OCI-LY3 (cell line): ENCODE results near the gene SFI1.
"Not testable (repeated sequence)": the region's sequence is repeated elsewhere in the genome, so short reads cannot be mapped to it uniquely, and the experiment has no call there.

Experiments
- H2AFZ ChIP-seq: fragments of 200-600, 300-600 bp; shearing (Covaris generic); 2 replicates; pipeline ENCODE4 v1.6.0; 2014; ENCODE audit warnings: antibody characterized with exemption, low read depth, low read length
- H3K27ac ChIP-seq: fragments of 200-600, 300-600 bp; sonication (generic); 2 replicates; pipeline ENCODE4 v1.5.1; 2014; ENCODE audit warnings: mild to moderate bottlenecking, low read length, moderate library complexity, mixed read lengths
- H3K27me3 ChIP-seq: fragments of 200-600, 300-600 bp; sonication (generic); 2 replicates; pipeline ENCODE4 v1.6.1; 2014; ENCODE audit warnings: low read depth, low read length, mixed read lengths
- H3K36me3 ChIP-seq: fragments of 200-600, 300-600 bp; sonication (generic); replicated peaks from 2 replicates; pipeline ENCODE3; 2014; ENCODE audit warnings: low read depth, low read length, mixed read lengths
- H3K4me1 ChIP-seq: fragments of 300-600, 200-600 bp; sonication (generic); 2 replicates; pipeline ENCODE4 v1.6.1; 2014; ENCODE audit warnings: low read length, mixed read lengths
- H3K4me2 ChIP-seq: fragments of 200-600, 300-600 bp; sonication (generic); 2 replicates; pipeline ENCODE4 v1.6.1; 2014; ENCODE audit warnings: low read length, mixed read lengths
- H3K4me3 ChIP-seq: fragments of 300-600, 200-600 bp; sonication (generic); 2 replicates; pipeline ENCODE4 v1.5.1; 2014; ENCODE audit warnings: antibody characterized with exemption, mild to moderate bottlenecking, low read length, moderate library complexity
- H3K79me2 ChIP-seq: fragments of 300-600, 200-600 bp; shearing (Covaris generic); 2 replicates; pipeline ENCODE4 v1.6.1; 2014; ENCODE audit warnings: mild to moderate bottlenecking, low read length, mixed read lengths
- H3K9ac ChIP-seq: fragments of 300-600, 200-600 bp; shearing (Covaris generic); 2 replicates; pipeline ENCODE4 v1.6.0; 2014; ENCODE audit warnings: mild to moderate bottlenecking, low read length, moderate library complexity
- H3K9me3 ChIP-seq: fragments of 200-600, 300-600 bp; shearing (Covaris generic); 2 replicates; pipeline ENCODE4 v1.6.1; 2014; ENCODE audit warnings: low read length, mixed read lengths; ENCODE audit not compliant: insufficient read depth
- H4K20me1 ChIP-seq: fragments of 200-600, 300-600 bp; sonication (generic); 2 replicates; pipeline ENCODE4 v1.6.1; 2016; ENCODE audit warnings: low read length, mixed read lengths; ENCODE audit not compliant: insufficient read depth
- CTCF ChIP-seq: fragments of 200-600, 300-600 bp; sonication (generic); IDR thresholded peaks from 2 replicates; pipeline ENCODE4 v1.5.1; 2014; ENCODE audit warnings: antibody characterized with exemption, low read length, low read depth
- EZH2phosphoT487 ChIP-seq: fragments of 200-600 bp; shearing (Covaris generic); IDR thresholded peaks from 2 replicates; pipeline ENCODE4 v1.6.1; 2018; ENCODE audit warnings: antibody characterized with exemption, mixed run types, low read depth

SFI1 gene

GRCh38 chr22:31538815-31539214 is 42.5 kb downstream of the SFI1 start:
- peaks cover 11% of the 10 kb centered on the region for H3K4me1 ChIP-seq
- H4K20me1 ChIP-seq = no peaks in the 10 kb centered on the region
- peaks cover 10% of the 10 kb centered on the region for H3K36me3 ChIP-seq
- no peaks in the 10 kb centered on the region for H3K79me2 ChIP-seq
- H2AFZ ChIP-seq = no peak overlapping the region
- H3K9me3 ChIP-seq = no peaks in the 10 kb centered on the region
- H3K4me2 ChIP-seq = no peak overlapping the region
- H3K27ac ChIP-seq = no peak overlapping the region
- no peak overlapping the region for H3K4me3 ChIP-seq
- no peaks in the 10 kb centered on the region for H3K27me3 ChIP-seq
- TF ChIP-seq EZH2phosphoT487 = no peak
- no peak overlapping the region for H3K9ac ChIP-seq

- H3K27ac ChIP-seq = not testable (repeated sequence)
Measured at GRCh38 chr22:31540166-31540565, 43.8 kb downstream of the SFI1 start.

DNA sequence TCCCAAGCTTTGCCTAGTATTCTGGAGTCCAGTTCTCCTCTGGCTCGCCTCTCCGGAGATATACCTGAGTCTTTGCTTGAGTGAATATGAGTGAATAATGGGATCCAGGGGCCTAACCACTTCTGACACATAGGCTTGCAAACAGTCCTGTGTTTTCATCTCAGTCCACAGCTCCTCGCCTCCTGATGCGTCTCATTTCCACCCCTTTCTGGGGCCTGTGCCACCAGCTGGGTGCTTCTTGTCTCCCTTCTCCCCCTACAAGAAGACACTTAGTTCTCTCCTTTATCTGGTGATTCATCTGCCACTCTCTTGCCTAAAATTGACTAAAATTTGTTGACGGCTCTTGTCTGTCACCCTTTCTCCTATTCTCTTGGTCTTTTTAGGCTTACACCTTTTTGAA is 44.6 kb downstream of the SFI1 start:
- Histone ChIP-seq H3K4me2 (no peak overlapping the region), H3K36me3 (peaks cover 12% of the 10 kb centered on the region), H3K27me3 (no peaks in the 10 kb centered on the region), H3K79me2 (0 out of 2 replicates have a peak, but pooled peaks cover under 1% of the 10 kb centered on the region), H3K27ac (no peak overlapping the region), H2AFZ (no peak overlapping the region), H4K20me1 (no peaks in the 10 kb centered on the region), H3K4me3 (no peak overlapping the region), H3K9me3 (no peaks in the 10 kb centered on the region), H3K4me1 (peaks cover 10% of the 10 kb centered on the region), H3K9ac (no peak overlapping the region)
- TF ChIP-seq EZH2phosphoT487 = no peak
- no peak for TF ChIP-seq CTCF

More at GRCh38 chr22:31540166-31540565, 43.8 kb downstream of the SFI1 start:
- H3K9ac ChIP-seq, H3K4me3 ChIP-seq, H3K79me2 ChIP-seq, H3K9me3 ChIP-seq, H2AFZ ChIP-seq, H3K4me2 ChIP-seq, H3K36me3 ChIP-seq, H3K27me3 ChIP-seq, H4K20me1 ChIP-seq: not testable (repeated sequence)
- peaks cover 11% of the 10 kb centered on the region for H3K4me1 ChIP-seq

DNA sequence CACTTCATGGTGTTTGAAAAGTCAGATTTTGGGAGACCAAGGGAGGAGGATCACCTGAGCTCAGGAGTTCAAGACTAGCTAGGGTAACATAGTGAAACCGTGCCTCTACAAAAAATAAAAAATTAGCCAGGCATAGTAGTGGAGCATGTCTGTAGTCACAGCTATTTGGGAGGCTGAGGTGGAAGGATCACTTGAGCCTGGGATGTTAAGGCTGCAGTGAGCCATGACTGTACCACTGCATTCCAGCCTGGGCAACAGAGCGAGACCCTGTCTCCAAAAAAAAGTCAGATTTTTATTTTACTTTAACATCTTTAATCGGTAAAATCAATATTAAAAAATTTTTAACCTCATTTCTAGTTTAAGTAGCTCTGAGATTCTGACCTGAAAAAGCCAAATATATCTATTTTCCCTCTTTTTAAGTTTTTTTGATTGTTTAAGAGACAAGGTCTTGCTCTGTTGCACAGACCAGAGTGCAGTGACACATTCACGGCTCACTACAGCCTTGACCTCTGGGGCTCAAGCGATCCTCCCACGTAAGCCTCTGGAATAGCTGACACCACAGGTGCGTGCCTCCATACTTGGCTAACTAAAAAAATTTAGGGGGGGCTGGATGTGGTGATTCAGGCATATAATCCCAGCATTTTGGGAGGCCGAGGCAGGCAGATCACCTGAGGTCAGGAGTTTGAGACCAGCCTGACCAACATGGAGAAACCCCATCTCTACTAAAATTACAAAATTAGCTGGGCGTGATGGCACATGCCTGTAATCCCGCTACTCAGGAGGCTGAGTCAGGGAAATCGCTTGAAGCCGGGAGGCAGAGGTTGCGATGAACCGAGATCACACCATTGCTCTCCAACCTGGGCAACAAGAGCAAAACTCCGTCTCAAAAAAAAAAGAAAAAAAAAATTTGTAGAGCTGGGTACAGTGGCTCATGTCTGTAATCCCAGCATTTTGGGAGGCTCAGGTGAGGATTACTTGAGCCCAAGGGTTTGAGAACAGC is 48.4 kb downstream of the SFI1 start:
- Histone ChIP-seq H3K4me3 (no peak overlapping the region), H4K20me1 (no peaks in the 10 kb centered on the region), H3K79me2 (0 out of 2 replicates have a peak, but pooled peaks cover 3% of the 10 kb centered on the region), H3K36me3 (peaks cover 22% of the 10 kb centered on the region), H2AFZ (no peak overlapping the region), H3K4me1 (peaks cover 12% of the 10 kb centered on the region), H3K9me3 (no peaks in the 10 kb centered on the region), H3K9ac (no peak overlapping the region), H3K27me3 (no peaks in the 10 kb centered on the region), H3K27ac (no peak overlapping the region), H3K4me2 (no peak overlapping the region)
- TF ChIP-seq EZH2phosphoT487 (no peak), CTCF (no peak)

GRCh38 chr22:31550871-31551370 is 54.6 kb downstream of the SFI1 start:
- no peak overlapping the region for H3K9ac ChIP-seq
- H4K20me1 ChIP-seq = 0 out of 2 replicates have a peak, but pooled peaks cover 3% of the 10 kb centered on the region
- no peak overlapping the region for H3K4me3 ChIP-seq
- TF ChIP-seq CTCF = no peak
- TF ChIP-seq EZH2phosphoT487 = no peak
- no peak overlapping the region for H3K4me2 ChIP-seq
- H3K9me3 ChIP-seq = no peaks in the 10 kb centered on the region
- H3K79me2 ChIP-seq = 0 out of 2 replicates have a peak, but pooled peaks cover 2% of the 10 kb centered on the region
- peaks cover 34% of the 10 kb centered on the region for H3K36me3 ChIP-seq
- no peaks in the 10 kb centered on the region for H3K27me3 ChIP-seq
- peaks cover 17% of the 10 kb centered on the region for H3K4me1 ChIP-seq
- no peak overlapping the region for H2AFZ ChIP-seq
- no peak overlapping the region for H3K27ac ChIP-seq
